HEK293 (cell line): ENCODE measurements around the gene OR10P1.

Experiments used
- BCL11B ChIP-seq: fragments of 450-650 bp; formaldehyde crosslinking; IDR thresholded peaks from 2 replicates; pipeline ENCODE4 v1.5.1; 2016; ENCODE audit warnings: low read depth, missing biosample characterization, missing genetic modification characterization
- GLI2 ChIP-seq: fragments of 450-650 bp; formaldehyde crosslinking; IDR thresholded peaks from 2 replicates; pipeline ENCODE4; 2017; ENCODE audit warnings: missing biosample characterization, missing genetic modification characterization, low read depth, borderline replicate concordance
- REST ChIP-seq: fragments of 450-650 bp; formaldehyde crosslinking; IDR thresholded peaks from 2 replicates; pipeline ENCODE4 v1.5.1; 2016; ENCODE audit warnings: missing biosample characterization, missing genetic modification characterization
- ZNF274 ChIP-seq, 2 experiments: fragments of 200-500 bp in 1 of 2; fragments of 450-650 bp in 1 of 2; sonication (Bioruptor generic) in 1 of 2; formaldehyde crosslinking in 1 of 2; IDR thresholded peaks; 2 replicates each; pipeline versions ENCODE4 v1.5.1 to v1.6.1; 2014 to 2016; ENCODE audit warnings: borderline replicate concordance in 1 of 2, inconsistent platforms in 1 of 2, low read length in 1 of 2, missing biosample characterization in 1 of 2, missing genetic modification characterization in 1 of 2
- TF ChIP-seq, protein P1 (sequence below): fragments of 450-650 bp; formaldehyde crosslinking; IDR thresholded peaks from 2 replicates; pipeline ENCODE4 v1.5.1; 2016; ENCODE audit warnings: missing biosample characterization, missing genetic modification characterization
- TF ChIP-seq, protein P2 (sequence below): fragments of 450-650 bp; formaldehyde crosslinking; IDR thresholded peaks from 2 replicates; pipeline ENCODE4 v1.5.1; 2016; ENCODE audit warnings: missing biosample characterization, missing genetic modification characterization, borderline replicate concordance

DNA sequence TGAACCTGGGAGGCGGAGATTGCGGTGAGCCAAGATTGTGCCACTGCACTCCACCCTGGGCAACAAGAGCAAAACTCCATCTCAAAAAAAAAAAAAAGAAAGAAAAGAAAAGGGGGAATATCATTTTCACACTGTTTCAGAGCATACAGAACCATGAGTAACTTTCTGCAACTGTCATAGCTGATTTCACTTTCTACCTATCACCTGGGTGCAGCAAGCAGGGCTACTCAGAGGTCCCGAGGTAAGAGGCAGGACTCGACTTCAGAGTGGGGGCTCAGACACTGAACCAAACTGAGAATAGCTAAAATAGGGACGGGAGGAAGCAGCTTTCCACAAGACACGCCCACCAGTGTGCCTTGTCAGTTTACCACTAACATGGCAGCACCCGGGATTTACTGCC lies 29.8 kb downstream of the OR10P1 start:
- TF ChIP-seq BCL11B (no peak), REST (tag by site-specific recombination) (no peak), GLI2 (tag by site-specific recombination) (no peak), ZNF274 (IDR thresholded peaks at IDR 0.05; ENCODE audit: low read length) (no peak), ZNF274 (tag by site-specific recombination; IDR thresholded peaks at IDR 0.05; ENCODE audit: borderline replicate concordance) (no peak)
- TF ChIP-seq, protein P1, sequence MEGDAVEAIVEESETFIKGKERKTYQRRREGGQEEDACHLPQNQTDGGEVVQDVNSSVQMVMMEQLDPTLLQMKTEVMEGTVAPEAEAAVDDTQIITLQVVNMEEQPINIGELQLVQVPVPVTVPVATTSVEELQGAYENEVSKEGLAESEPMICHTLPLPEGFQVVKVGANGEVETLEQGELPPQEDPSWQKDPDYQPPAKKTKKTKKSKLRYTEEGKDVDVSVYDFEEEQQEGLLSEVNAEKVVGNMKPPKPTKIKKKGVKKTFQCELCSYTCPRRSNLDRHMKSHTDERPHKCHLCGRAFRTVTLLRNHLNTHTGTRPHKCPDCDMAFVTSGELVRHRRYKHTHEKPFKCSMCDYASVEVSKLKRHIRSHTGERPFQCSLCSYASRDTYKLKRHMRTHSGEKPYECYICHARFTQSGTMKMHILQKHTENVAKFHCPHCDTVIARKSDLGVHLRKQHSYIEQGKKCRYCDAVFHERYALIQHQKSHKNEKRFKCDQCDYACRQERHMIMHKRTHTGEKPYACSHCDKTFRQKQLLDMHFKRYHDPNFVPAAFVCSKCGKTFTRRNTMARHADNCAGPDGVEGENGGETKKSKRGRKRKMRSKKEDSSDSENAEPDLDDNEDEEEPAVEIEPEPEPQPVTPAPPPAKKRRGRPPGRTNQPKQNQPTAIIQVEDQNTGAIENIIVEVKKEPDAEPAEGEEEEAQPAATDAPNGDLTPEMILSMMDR (tag by site-specific recombination) = no peak
- TF ChIP-seq, protein P2, sequence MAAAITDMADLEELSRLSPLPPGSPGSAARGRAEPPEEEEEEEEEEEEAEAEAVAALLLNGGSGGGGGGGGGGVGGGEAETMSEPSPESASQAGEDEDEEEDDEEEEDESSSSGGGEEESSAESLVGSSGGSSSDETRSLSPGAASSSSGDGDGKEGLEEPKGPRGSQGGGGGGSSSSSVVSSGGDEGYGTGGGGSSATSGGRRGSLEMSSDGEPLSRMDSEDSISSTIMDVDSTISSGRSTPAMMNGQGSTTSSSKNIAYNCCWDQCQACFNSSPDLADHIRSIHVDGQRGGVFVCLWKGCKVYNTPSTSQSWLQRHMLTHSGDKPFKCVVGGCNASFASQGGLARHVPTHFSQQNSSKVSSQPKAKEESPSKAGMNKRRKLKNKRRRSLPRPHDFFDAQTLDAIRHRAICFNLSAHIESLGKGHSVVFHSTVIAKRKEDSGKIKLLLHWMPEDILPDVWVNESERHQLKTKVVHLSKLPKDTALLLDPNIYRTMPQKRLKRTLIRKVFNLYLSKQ (tag by site-specific recombination) = no peak
